IMR-90 (cell line): Measurements from ENCODE around the gene KANK3.

ENCODE experiments used
- BHLHE40 ChIP-seq: fragments of 150-350 bp; IDR thresholded peaks from 2 replicates; pipeline ENCODE4 v1.6.1; 2016; ENCODE audit warnings: mild to moderate bottlenecking, low read depth, low read length
- CEBPB ChIP-seq: IDR thresholded peaks from 2 replicates; pipeline ENCODE4 v1.6.1; 2012; ENCODE audit warnings: low read depth, low read length, improper control_type of control experiment
- FOS ChIP-seq: fragments of 150-350 bp; IDR thresholded peaks from 2 replicates; pipeline ENCODE4 v1.6.1; 2016; ENCODE audit warnings: low read depth, low read length
- MAFK ChIP-seq: IDR thresholded peaks from 2 replicates; pipeline ENCODE4 v1.6.1; 2012; ENCODE audit warnings: low read depth, low read length, improper control_type of control experiment
- MAZ ChIP-seq: IDR thresholded peaks from 2 replicates; pipeline ENCODE4 v1.6.1; 2012; ENCODE audit warnings: low read depth, mild to moderate bottlenecking, low read length, improper control_type of control experiment, moderate library complexity, borderline replicate concordance
- MXI1 ChIP-seq: IDR thresholded peaks from 2 replicates; pipeline ENCODE4 v1.6.1; 2012; ENCODE audit warnings: low read depth, mild to moderate bottlenecking, low read length, moderate library complexity, borderline replicate concordance
- POLR2A ChIP-seq: IDR thresholded peaks from 2 replicates; pipeline ENCODE4 v1.6.1; 2012; ENCODE audit warnings: mild to moderate bottlenecking, low read depth, low read length
- RAD21 ChIP-seq: IDR thresholded peaks from 2 replicates; pipeline ENCODE4 v1.6.1; 2012; ENCODE audit warnings: low read length, improper control_type of control experiment
- RCOR1 ChIP-seq: IDR thresholded peaks from 2 replicates; pipeline ENCODE4 v1.6.1; 2012; ENCODE audit warnings: mild to moderate bottlenecking, low read length, improper control_type of control experiment; ENCODE audit not compliant: insufficient replicate concordance
- RFX5 ChIP-seq: IDR thresholded peaks from 2 replicates; pipeline ENCODE4 v1.8.0; 2012; ENCODE audit warnings: low read depth, mild to moderate bottlenecking, low read length, moderate library complexity
- SMC3 ChIP-seq: fragments of 150-350 bp; IDR thresholded peaks from 2 replicates; pipeline ENCODE4 v1.6.1; 2016; ENCODE audit warnings: low read depth, mild to moderate bottlenecking, antibody characterized with exemption, low read length, moderate library complexity
- TF ChIP-seq, protein P1 (sequence below): conservative IDR thresholded peaks from 2 replicates; pipeline ENCODE4 v1.5.1; 2012; ENCODE audit warnings: mild to moderate bottlenecking, low read depth, low read length, improper control_type of control experiment
- TF ChIP-seq, protein P2 (sequence below): fragments of 150-350 bp; IDR thresholded peaks from 2 replicates; pipeline ENCODE4 v1.6.1; 2017; ENCODE audit warnings: mild to moderate bottlenecking, antibody characterized with exemption, low read length, low read depth
- TF ChIP-seq, protein P3 (sequence below): fragments of 150-350 bp; IDR thresholded peaks from 2 replicates; pipeline ENCODE4 v1.6.1; 2016; ENCODE audit warnings: low read depth, mild to moderate bottlenecking, low read length, moderate library complexity, borderline replicate concordance

GRCh38 chr19:8342684-8343482, at the start of gene KANK3:
- TF ChIP-seq, protein P1, sequence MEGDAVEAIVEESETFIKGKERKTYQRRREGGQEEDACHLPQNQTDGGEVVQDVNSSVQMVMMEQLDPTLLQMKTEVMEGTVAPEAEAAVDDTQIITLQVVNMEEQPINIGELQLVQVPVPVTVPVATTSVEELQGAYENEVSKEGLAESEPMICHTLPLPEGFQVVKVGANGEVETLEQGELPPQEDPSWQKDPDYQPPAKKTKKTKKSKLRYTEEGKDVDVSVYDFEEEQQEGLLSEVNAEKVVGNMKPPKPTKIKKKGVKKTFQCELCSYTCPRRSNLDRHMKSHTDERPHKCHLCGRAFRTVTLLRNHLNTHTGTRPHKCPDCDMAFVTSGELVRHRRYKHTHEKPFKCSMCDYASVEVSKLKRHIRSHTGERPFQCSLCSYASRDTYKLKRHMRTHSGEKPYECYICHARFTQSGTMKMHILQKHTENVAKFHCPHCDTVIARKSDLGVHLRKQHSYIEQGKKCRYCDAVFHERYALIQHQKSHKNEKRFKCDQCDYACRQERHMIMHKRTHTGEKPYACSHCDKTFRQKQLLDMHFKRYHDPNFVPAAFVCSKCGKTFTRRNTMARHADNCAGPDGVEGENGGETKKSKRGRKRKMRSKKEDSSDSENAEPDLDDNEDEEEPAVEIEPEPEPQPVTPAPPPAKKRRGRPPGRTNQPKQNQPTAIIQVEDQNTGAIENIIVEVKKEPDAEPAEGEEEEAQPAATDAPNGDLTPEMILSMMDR = no peak
- TF ChIP-seq RCOR1 = no peak
- no peak for TF ChIP-seq RFX5
- no peak for TF ChIP-seq MAFK
- no peak for TF ChIP-seq RAD21
- TF ChIP-seq CEBPB = no peak
- peak; percentile 28; the same call in 1 of the 2 replicates for TF ChIP-seq FOS
- TF ChIP-seq, protein P2, sequence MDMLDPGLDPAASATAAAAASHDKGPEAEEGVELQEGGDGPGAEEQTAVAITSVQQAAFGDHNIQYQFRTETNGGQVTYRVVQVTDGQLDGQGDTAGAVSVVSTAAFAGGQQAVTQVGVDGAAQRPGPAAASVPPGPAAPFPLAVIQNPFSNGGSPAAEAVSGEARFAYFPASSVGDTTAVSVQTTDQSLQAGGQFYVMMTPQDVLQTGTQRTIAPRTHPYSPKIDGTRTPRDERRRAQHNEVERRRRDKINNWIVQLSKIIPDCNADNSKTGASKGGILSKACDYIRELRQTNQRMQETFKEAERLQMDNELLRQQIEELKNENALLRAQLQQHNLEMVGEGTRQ = no peak
- no peak for TF ChIP-seq POLR2A
- TF ChIP-seq MXI1 = no peak
- TF ChIP-seq SMC3 = no peak
- no peak for TF ChIP-seq MAZ
- TF ChIP-seq BHLHE40 = no peak
- TF ChIP-seq, protein P3, sequence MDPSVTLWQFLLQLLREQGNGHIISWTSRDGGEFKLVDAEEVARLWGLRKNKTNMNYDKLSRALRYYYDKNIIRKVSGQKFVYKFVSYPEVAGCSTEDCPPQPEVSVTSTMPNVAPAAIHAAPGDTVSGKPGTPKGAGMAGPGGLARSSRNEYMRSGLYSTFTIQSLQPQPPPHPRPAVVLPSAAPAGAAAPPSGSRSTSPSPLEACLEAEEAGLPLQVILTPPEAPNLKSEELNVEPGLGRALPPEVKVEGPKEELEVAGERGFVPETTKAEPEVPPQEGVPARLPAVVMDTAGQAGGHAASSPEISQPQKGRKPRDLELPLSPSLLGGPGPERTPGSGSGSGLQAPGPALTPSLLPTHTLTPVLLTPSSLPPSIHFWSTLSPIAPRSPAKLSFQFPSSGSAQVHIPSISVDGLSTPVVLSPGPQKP = no peak
